Spleen (tissue), 11 donors: ENCODE results near the gene LRMDA. TPM values are rescaled to one million over a fixed set of nuclear protein-coding genes. Genes with fewer than 3 reads are reported as not detected.

Experiments
- DNase-seq: peaks from one replicate; pipeline ENCODE4 v3.0.0-alpha.2; 2020
- H3K27ac ChIP-seq, 8 donors: fragments of 200-600 bp; sonication (generic) in 7 of 8; 1 replicate in 4 of 8; 2 replicates in 4 of 8; pipeline versions ENCODE4 v1.5.0 to v1.8.0; 2016 to 2021; ENCODE audit warnings: inconsistent platforms in 4 of 8, mild to moderate bottlenecking in 4 of 8, moderate library complexity in 1 of 8
- H3K27me3 ChIP-seq, 7 donors: fragments of 200-600 bp; sonication (generic) in 6 of 7; replicated peaks in 1 of 7; 1 replicate in 4 of 7; 2 replicates in 3 of 7; pipeline versions ENCODE4 v1.5.0 to v1.8.0; 2016 to 2021; ENCODE audit warnings: inconsistent platforms in 3 of 7, mild to moderate bottlenecking in 1 of 7
- H3K36me3 ChIP-seq, 6 donors: fragments of 200-600 bp; sonication (generic) in 5 of 6; 1 replicate in 4 of 6; 2 replicates in 2 of 6; pipeline versions ENCODE4 v1.5.0 to v1.8.0; 2016 to 2021; ENCODE audit warnings: inconsistent platforms in 2 of 6
- H3K4me1 ChIP-seq, 6 donors: fragments of 200-600 bp; sonication (generic) in 5 of 6; 1 replicate in 3 of 6; 2 replicates in 3 of 6; pipeline versions ENCODE4 v1.5.0 to v1.8.0; 2016 to 2021; ENCODE audit warnings: inconsistent platforms in 3 of 6
- H3K4me3 ChIP-seq, 8 donors: fragments of 200-600 bp; sonication (generic) in 7 of 8; 1 replicate in 4 of 8; 2 replicates in 4 of 8; pipeline versions ENCODE4 v1.5.0 to v1.8.0; 2016 to 2021; ENCODE audit warnings: inconsistent platforms in 4 of 8, mild to moderate bottlenecking in 4 of 8, moderate library complexity in 2 of 8
- H3K9me3 ChIP-seq, 8 donors: fragments of 200-600 bp; sonication (generic) in 7 of 8; 1 replicate in 4 of 8; 2 replicates in 4 of 8; pipeline versions ENCODE4 v1.5.0 to v1.8.0; 2016 to 2021; ENCODE audit warnings: inconsistent platforms in 4 of 8
- CTCF ChIP-seq, 11 experiments: fragments of 200-600 bp in 7 of 11; fragments of 450-650 bp in 4 of 11; sonication (generic) in 4 of 11; IDR thresholded peaks in 8 of 11; conservative IDR thresholded peaks in 3 of 11; 1 replicate in 7 of 11; 2 replicates in 4 of 11; pipeline versions ENCODE4 v1.4.0 to v1.8.0; 2016 to 2021; ENCODE audit warnings: antibody characterized with exemption in 11 of 11, inconsistent platforms in 4 of 11, mild to moderate bottlenecking in 1 of 11
- POLR2A ChIP-seq, 3 donors: fragments of 450-650 bp; IDR thresholded peaks; one replicate each; pipeline ENCODE4 v1.5.1; 2017; ENCODE audit warnings: antibody characterized with exemption in 3 of 3, mild to moderate bottlenecking in 1 of 3
- POLR2AphosphoS5 ChIP-seq, 3 donors: sonication (generic); formaldehyde crosslinking; IDR thresholded peaks; one replicate each; pipeline ENCODE4 v1.5.1; 2017; ENCODE audit warnings: antibody characterized with exemption in 3 of 3
- WGBS, 5 donors: extraction: QIAGEN DNeasy Blood & Tissue Kit in 3 of 5; methylation state at CpG; one replicate each; pipeline versions ENCODE4 v1.1.5 to v1.1.7; 2013 to 2018; 5-methylcytosine and 5-hydroxymethylcytosine counted together
- intact Hi-C: fragments of 100-400 bp; cut with DNase I; formaldehyde crosslinking; loops from one replicate; pipeline ENCODE4 v1.15.0; 2023; ENCODE audit warnings: low total_unique reads
- polyA plus RNA-seq, 3 donors: library from polyadenylated mRNA; stranded (reverse); fragments of 200-250 nt; gene quantifications; one replicate each; pipeline ENCODE4 v1.2.1, GENCODE V29; 2013
- total RNA-seq, 7 donors: library from RNA; depleted of rRNA in 3 of 7; stranded (reverse); fragments of >200 nt in 3 of 7; fragmentation: NEBNext Ultra II Directional in 4 of 7; extraction: Animal tissue kit (Norgen Biotek cat#: 25700) in 4 of 7; gene quantifications; one replicate each; pipeline versions ENCODE4 v1.1.0 to v1.2.1, GENCODE V29; 2016 to 2021
- donor health status: healthy with polysubstance abuse.
- donor health status: DM: no; HTN: no; CAD: no; lungs with moderate emphysema.
- donor health status: DM: no; HTN: no; CAD: no.
- donor health status: Bipolar disorder and iron deficiency.
- donor health status: healthy.
- donor health status: DM: no; HTN: no; CAD: no.
- donor health status: DM: yes; HTN: yes; CAD: no.

Gene LRMDA
- total and polyA plus RNA-seq, 10 donors = 7.3 to 46.6 (median 28.2) TPM

- Histone ChIP-seq H3K4me1 (no peaks in the 10 kb centered on the region), H3K27ac (no peak overlapping the region), H3K9me3 (no peaks in the 10 kb centered on the region), H3K27me3 (no peaks in the 10 kb centered on the region), H3K4me3 (no peak overlapping the region), H3K36me3 (no peaks in the 10 kb centered on the region)
- no peak for DNase-seq
- WGBS, 5 donors = 81 to 99% (median 96%) methylated on average over 4 of the region's 4 CpGs
- TF ChIP-seq CTCF (IDR thresholded peaks at IDR 0.05 in 8 of 11, conservative IDR thresholded peaks at IDR 0.05 in 3 of 11) (no peak), POLR2A (IDR thresholded peaks at IDR 0.05) (no peak), POLR2AphosphoS5 (IDR thresholded peaks at IDR 0.05) (no peak)
- intact Hi-C loops = no loop called here
These were observed 431.5 kb downstream of the LRMDA start for GRCh38 chr10:75862935-75863334.

GRCh38 chr10:75864717-75865116 lies 433.3 kb downstream of the LRMDA start:
- no peak for TF ChIP-seq CTCF (IDR thresholded peaks at IDR 0.05 in 8 of 11, conservative IDR thresholded peaks at IDR 0.05 in 3 of 11)
- TF ChIP-seq POLR2AphosphoS5 (IDR thresholded peaks at IDR 0.05) = no peak
- no peak for TF ChIP-seq POLR2A (IDR thresholded peaks at IDR 0.05)
- intact Hi-C loops = no loop called here

GRCh38 chr10:75865413-75866299 lies 434.2 kb downstream of the LRMDA start:
- Histone ChIP-seq H3K27me3 (no peaks in the 10 kb centered on the region), H3K27ac (no peak overlapping the region), H3K4me1 (no peaks in the 10 kb centered on the region), H3K4me3 (no peak overlapping the region), H3K9me3 (no peaks in the 10 kb centered on the region), H3K36me3 (no peaks in the 10 kb centered on the region)
- TF ChIP-seq POLR2AphosphoS5 (IDR thresholded peaks at IDR 0.05) (no peak), POLR2A (IDR thresholded peaks at IDR 0.05) (no peak), CTCF (IDR thresholded peaks at IDR 0.05 in 8 of 11, conservative IDR thresholded peaks at IDR 0.05 in 3 of 11) (no peak)
- no peak for DNase-seq
- intact Hi-C loops = no loop called here
- 51 to 86% (median 74%) methylated on average over 4 of the region's 4 CpGs for WGBS, 5 donors

More at GRCh38 chr10:75864717-75865116, 433.3 kb downstream of the LRMDA start:
- Histone ChIP-seq H3K36me3 (no peaks in the 10 kb centered on the region), H3K9me3 (no peaks in the 10 kb centered on the region), H3K27ac (no peak overlapping the region), H3K27me3 (no peaks in the 10 kb centered on the region), H3K4me3 (no peak overlapping the region), H3K4me1 (no peaks in the 10 kb centered on the region)
- no peak for DNase-seq

GRCh38 chr10:75866300-75866625 lies 434.8 kb downstream of the LRMDA start:
- H3K27me3 ChIP-seq = no peaks in the 10 kb centered on the region
- H3K4me3 ChIP-seq = no peak overlapping the region
- 77 to 90% (median 85%) methylated on average over 2 of the region's 2 CpGs for WGBS, 5 donors
- H3K4me1 ChIP-seq = no peaks in the 10 kb centered on the region
- H3K36me3 ChIP-seq = no peaks in the 10 kb centered on the region
- intact Hi-C loops = no loop called here
- TF ChIP-seq POLR2A (IDR thresholded peaks at IDR 0.05) = no peak
- no peak for TF ChIP-seq POLR2AphosphoS5 (IDR thresholded peaks at IDR 0.05)
- no peak for TF ChIP-seq CTCF (IDR thresholded peaks at IDR 0.05 in 8 of 11, conservative IDR thresholded peaks at IDR 0.05 in 3 of 11)
- H3K9me3 ChIP-seq = no peaks in the 10 kb centered on the region
- DNase-seq = no peak
- no peak overlapping the region for H3K27ac ChIP-seq
